Body of pancreas (tissue), 4 donors: ENCODE results near the gene SLAMF7.

Experiments
- POLR2A ChIP-seq, 3 donors: fragments of 450-650 bp; IDR thresholded peaks; one replicate each; pipeline ENCODE4 v1.6.1; 2016; ENCODE audit warnings: antibody characterized with exemption in 3 of 3, mild to moderate bottlenecking in 2 of 3
- TF ChIP-seq, protein P1 (sequence below), 7 experiments: fragments of 450-650 bp in 4 of 7; fragments of 200-600 bp in 3 of 7; sonication (generic) in 3 of 7; IDR thresholded peaks; one replicate each; pipeline ENCODE4 v1.5.1; 2016 to 2019; ENCODE audit warnings: antibody characterized with exemption in 7 of 7

GRCh38 chr1:160752924-160753323, 13.9 kb downstream of the SLAMF7 start:
- no peak for TF ChIP-seq POLR2A (IDR thresholded peaks at IDR 0.05)
- TF ChIP-seq, protein P1, sequence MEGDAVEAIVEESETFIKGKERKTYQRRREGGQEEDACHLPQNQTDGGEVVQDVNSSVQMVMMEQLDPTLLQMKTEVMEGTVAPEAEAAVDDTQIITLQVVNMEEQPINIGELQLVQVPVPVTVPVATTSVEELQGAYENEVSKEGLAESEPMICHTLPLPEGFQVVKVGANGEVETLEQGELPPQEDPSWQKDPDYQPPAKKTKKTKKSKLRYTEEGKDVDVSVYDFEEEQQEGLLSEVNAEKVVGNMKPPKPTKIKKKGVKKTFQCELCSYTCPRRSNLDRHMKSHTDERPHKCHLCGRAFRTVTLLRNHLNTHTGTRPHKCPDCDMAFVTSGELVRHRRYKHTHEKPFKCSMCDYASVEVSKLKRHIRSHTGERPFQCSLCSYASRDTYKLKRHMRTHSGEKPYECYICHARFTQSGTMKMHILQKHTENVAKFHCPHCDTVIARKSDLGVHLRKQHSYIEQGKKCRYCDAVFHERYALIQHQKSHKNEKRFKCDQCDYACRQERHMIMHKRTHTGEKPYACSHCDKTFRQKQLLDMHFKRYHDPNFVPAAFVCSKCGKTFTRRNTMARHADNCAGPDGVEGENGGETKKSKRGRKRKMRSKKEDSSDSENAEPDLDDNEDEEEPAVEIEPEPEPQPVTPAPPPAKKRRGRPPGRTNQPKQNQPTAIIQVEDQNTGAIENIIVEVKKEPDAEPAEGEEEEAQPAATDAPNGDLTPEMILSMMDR (IDR thresholded peaks at IDR 0.05): no peak
